GM19468 (cell line): ENCODE data around the gene CLPSL2.

Experiments
- ATAC-seq: cut with Tn5 transposase; IDR thresholded peaks from one replicate; pipeline ENCODE4 v1.9.1; 2021; ENCODE audit warnings: mild to moderate bottlenecking, moderate library complexity, moderate number of reproducible peaks; ENCODE audit not compliant: unreplicated experiment; ENCODE audit errors: extremely low read depth

CLPSL2 gene

GRCh38 chr6:35745509-35745908, 30.9 kb upstream of the CLPSL2 start:
- no peak for ATAC-seq

DNA sequence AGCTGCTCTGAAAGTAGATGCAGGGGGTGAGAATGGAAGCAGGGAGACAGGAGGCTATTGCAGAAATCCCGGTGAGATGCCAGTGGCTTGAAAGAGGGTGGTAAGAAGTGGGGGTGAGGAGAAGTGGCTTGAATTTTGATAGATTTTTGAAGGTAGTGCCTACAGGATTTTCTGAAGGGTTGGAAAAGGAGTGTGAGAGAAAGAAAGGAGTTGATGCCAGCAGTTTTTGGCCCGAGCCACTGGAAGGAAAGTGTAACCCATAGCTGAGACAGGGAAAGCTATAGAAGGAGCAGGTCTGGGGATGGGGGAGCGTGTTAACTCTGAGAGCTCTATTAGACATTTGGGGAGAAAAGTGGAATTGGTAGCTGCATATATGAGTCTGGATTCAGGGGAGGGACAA, 29.9 kb upstream of the CLPSL2 start:
- ATAC-seq = no peak

DNA sequence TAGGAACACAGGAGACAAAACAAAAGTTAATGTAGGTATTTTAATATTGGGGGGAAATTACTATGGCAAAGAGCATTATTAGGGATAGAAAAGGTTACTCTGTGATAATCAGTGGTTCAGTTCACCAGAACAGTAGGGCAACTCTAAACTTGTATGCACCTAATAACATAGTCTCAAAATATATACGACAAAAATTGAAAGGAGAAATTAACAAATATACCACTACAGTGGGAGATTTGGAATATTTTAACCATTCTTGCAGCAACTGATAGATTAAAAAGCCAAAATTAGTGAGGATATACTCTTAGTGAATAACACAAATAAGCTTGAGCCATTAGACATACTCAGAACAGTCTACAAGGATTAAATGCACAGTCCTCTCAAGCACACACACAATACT, 28.5 kb upstream of the CLPSL2 start:
- no peak for ATAC-seq

DNA sequence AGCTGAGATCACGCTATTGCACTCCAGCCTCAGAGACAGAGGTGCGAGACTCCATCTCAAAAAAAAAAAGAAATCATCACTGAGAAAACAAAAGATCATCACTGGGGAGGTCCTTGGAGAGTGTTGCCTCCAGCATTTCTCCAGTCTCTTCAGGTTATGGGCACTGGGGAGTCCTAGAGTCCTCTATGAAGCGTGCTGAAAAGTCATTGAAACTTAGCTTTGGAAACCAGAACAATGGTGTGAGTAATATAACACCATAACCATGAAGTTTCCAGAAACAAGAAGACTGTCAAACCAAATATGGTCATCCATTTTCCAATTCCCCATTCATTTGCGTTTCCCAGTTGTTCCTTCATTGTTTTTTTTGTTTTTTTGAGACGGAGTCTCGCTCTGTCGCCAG, 25.8 kb upstream of the CLPSL2 start:
- no peak for ATAC-seq

DNA sequence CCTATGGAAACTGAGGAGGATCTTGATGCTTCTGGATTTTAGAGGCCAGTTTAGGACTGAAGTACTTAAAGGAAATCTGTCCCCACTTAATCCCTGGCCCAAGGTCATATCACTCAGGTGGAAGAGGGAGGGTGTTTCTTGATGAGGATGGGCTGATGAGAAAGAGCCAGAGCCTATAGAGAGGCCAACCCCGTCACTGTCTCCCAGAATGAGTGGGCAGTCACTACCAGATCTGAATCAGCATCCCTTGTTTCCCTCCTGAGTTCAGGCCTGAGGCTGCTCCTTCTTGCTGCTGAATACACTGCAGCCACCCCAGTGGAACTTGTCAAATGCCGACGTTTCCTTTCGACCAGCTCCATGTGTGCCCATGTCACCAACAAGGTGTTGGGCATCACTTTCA, 24.8 kb upstream of the CLPSL2 start:
- ATAC-seq = no peak

DNA sequence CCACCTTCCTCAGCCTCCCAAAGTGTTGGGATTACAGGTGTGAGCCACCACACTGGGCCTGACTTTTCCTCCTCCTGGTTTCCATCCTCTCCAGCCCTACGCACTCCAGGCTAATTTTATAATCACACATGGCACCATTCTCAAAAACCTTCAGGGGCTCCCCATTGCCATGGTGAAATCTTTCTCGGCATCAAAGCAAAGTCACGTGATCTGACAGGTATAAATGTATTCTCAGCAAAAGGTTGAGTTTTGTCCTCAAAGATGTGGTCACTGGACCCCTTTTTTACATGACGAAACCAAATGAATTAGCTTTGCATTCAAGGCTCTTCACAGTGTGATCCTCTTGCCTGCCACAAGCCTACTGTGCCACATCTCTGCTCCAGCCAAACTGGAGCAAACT, 24.1 kb upstream of the CLPSL2 start:
- no peak for ATAC-seq

DNA sequence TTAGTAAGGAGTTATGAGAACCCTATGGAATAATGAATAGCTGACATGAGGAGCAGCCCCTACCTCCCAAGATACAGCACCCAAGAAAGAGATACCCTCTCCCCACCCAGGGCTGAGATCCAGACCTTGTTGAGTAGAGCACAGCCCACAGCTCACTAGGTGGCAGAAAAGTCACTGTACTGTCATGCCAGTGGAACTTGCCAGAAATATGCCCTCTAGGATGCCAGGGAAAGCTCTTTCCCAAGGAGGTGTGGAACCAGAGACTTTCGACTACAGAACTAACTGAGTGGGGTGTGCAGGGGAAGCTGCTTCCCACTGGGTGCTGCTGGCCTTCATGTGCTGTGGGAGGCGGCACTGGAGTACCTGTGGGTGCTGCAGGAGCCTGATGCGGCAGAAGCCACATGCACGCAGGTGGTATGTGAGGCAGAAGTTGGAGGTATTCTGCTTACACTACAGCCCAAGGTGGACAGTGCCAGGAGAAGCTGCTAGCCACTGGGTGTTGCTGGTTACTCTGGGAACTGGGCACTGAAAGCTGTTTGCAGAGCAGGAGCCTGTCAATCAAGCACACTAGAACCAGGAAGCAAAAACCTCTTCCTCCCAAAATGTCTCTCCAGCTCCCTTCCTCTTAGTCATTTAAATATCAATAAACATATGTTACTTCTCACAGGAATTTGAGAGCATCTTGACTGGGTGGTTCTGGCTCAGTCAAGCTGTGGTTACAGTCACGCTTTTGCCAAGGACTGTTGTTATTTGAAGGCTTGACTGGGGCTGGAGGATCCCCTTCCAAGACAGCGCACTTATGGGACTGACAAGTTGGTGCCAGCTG, 21.7 kb upstream of the CLPSL2 start:
- ATAC-seq = no peak

DNA sequence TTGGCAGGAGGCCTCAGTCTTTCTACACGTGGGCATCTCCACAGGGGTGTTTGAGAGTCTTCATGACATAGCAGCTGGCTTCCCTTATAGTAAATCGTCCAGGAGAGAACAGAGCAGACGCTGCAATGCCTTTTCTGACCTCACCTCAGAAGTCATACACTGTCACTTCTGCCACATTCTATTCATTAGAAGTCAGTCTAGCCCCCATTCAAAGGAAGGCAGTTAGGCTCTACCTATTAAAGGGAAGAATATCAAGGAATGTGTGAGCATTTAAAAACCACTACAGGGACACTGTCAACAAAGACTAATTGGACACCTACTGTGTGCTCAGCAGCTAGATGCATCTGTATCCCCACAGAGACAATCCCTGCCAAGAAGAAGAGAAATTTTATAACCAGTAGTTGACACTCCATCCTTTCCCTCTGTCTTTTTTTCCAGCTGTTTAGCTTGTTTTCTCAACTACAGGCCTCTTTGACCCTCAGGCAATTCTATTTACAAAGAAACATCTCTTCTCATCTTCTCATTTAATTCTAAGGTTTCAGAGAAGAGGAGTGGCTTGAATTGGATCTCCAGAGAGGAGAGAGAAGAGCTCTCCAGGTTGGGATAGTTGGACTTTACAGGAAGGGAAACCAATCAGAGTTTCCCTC, 21.0 kb upstream of the CLPSL2 start:
- ATAC-seq = no peak

GRCh38 chr6:35757456-35758123, 18.8 kb upstream of the CLPSL2 start:
- no peak for ATAC-seq

DNA sequence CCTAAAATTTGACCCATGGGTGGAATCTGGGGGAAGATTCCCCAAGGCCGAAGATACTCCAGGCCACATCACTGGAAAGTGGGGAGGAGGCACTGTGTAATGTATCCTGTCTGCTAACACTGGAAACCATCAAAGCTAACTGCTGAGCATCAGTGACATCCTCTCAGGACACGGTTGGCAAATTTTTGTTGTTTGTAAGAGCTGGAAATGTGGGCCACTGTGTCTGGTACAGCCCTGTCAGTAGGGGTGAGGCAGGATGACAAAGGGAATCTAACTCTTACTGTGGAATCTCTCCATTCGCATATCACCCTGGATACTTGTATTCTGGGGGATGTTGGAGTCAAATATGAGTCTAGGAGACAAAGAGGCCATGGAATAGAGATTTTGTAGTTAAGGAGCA, 17.0 kb upstream of the CLPSL2 start:
- ATAC-seq = no peak

DNA sequence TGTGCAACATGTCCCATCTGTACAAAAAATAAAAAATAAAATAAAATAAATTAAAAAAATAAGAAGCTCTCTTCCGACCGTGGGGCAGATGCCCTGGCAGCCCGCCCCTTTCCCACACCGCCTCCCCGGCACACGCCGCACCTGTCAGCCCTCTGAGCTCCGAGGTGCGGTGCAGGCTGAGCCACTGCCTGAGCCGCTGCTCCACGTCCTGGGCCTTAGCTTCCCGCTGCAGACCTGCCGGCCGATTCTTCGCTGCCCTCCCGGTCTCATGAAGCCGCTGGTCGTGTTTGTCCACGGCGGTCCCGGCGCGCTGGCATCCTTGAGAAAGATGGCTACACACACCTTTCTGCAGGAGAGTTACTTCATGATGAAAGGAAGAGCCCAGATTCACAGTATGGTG, 10.7 kb upstream of the CLPSL2 start:
- ATAC-seq = no peak

DNA sequence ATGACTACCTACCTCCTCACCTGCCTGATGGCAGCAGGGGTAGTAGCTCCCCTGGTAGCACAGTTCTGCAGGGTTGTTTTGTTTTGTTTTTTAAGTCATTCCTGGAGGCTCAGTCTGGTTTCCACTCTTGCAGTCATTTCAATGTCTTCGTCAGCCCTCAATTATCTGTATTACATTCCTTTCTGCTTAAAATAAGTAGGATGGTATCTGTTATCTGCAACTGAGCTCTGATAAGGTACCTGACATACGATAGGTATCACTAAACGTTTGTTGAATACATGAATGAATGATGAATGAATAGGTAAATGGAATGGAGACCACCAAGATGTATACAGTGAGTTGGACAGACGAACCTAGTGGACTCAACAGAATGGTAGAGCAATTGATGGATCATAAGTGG, 7.2 kb upstream of the CLPSL2 start:
- ATAC-seq = no peak

DNA sequence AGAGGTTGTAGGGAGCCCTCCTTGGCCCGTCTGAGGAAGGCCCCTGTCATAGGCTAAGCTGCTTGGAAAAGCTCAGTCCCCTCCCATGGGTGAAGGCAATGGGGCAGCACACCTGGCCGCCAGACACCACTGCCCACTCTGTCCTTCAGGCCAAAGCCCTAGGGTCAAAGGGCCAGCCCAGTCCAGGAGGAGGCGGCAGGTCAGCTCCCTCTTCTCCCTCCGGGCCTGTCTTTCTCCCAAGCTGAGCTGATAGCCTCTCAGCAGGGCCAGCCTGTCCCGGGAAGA, 5.1 kb upstream of the CLPSL2 start:
- ATAC-seq = no peak

- no peak for ATAC-seq
Measured at GRCh38 chr6:35774116-35774794, 2.1 kb upstream of the CLPSL2 start.

GRCh38 chr6:35775031-35775430, 1.4 kb upstream of the CLPSL2 start:
- no peak for ATAC-seq

GRCh38 chr6:35777356-35778102, 1.1 kb downstream of the CLPSL2 start:
- no peak for ATAC-seq

- no peak for ATAC-seq
Measured at GRCh38 chr6:35778437-35778836, 2.0 kb downstream of the CLPSL2 start.

GRCh38 chr6:35780719-35781118, 4.3 kb downstream of the CLPSL2 start, which contains the start of gene CLPSL1:
Gene CLPSL1, plus strand, starts transcription at chr6:35781019. Its CDS starts 92 bp downstream, at chr6:35781111.
- ATAC-seq = no peak

GRCh38 chr6:35781290-35781689, 4.9 kb downstream of the CLPSL2 start:
- no peak for ATAC-seq

- ATAC-seq = no peak
Measured at GRCh38 chr6:35782424-35782823, 6.0 kb downstream of the CLPSL2 start.
